ENCODE results near the gene MACROD2. TPM values are rescaled to one million over a fixed set of nuclear protein-coding genes. Genes with fewer than 3 reads are reported as not detected.

MACROD2 gene
- total RNA-seq, 2 donors from 2014 or later, result not detected

- H3K27me3 Mint-ChIP-seq (ENCODE audit: low read depth), result no peaks in the 10 kb centered on the region
- H3K27ac Mint-ChIP-seq, result no peak overlapping the region
- H3K9me3 Mint-ChIP-seq, result peaks cover 0 to 4% of the 10 kb centered on the region in 2 donors
- DNase-seq, result peak; percentile 18 to 39
- ATAC-seq (replicated peaks in 1 of 2), result no peak
- H3K4me3 Mint-ChIP-seq, result no peak overlapping the region
- no peaks in the 10 kb centered on the region for H3K36me3 Mint-ChIP-seq (ENCODE audit: insufficient read depth in 2 of 2)
- no peaks in the 10 kb centered on the region for H3K4me1 Mint-ChIP-seq (ENCODE audit: low read depth)
Observed at GRCh38 chr20:15708984-15709598, 1713.8 kb downstream of the MACROD2 start.

- Mint-ChIP-seq H3K4me3 (no peak overlapping the region), H3K9me3 (peaks cover 0 to 2% of the 10 kb centered on the region in 2 donors), H3K4me1 (ENCODE audit: low read depth) (no peaks in the 10 kb centered on the region)
Observed at GRCh38 chr20:15710636-15711035, 1715.3 kb downstream of the MACROD2 start.

GRCh38 chr20:15711177-15711576 lies 1715.9 kb downstream of the MACROD2 start:
- H3K27me3 Mint-ChIP-seq (ENCODE audit: low read depth), result no peaks in the 10 kb centered on the region
- no peak overlapping the region for H3K27ac Mint-ChIP-seq
- H3K9me3 Mint-ChIP-seq, result peaks cover 0 to 2% of the 10 kb centered on the region in 2 donors
- H3K4me3 Mint-ChIP-seq, result no peak overlapping the region
- no peak for ATAC-seq (replicated peaks in 1 of 2)
- DNase-seq, result no peak
- H3K36me3 Mint-ChIP-seq (ENCODE audit: insufficient read depth in 2 of 2), result no peaks in the 10 kb centered on the region
- no peaks in the 10 kb centered on the region for H3K4me1 Mint-ChIP-seq (ENCODE audit: low read depth)

More at GRCh38 chr20:15710636-15711035, 1715.3 kb downstream of the MACROD2 start:
- no peaks in the 10 kb centered on the region for H3K36me3 Mint-ChIP-seq (ENCODE audit: insufficient read depth in 2 of 2)
- no peak for ATAC-seq (replicated peaks in 1 of 2)
- no peak for DNase-seq
- no peaks in the 10 kb centered on the region for H3K27me3 Mint-ChIP-seq (ENCODE audit: low read depth)
- H3K27ac Mint-ChIP-seq, result no peak overlapping the region

- H3K9me3 Mint-ChIP-seq, result peaks cover 2 to 4% of the 10 kb centered on the region in 2 donors
- no peaks in the 10 kb centered on the region for H3K36me3 Mint-ChIP-seq (ENCODE audit: insufficient read depth in 2 of 2)
- no peaks in the 10 kb centered on the region for H3K27me3 Mint-ChIP-seq (ENCODE audit: low read depth)
- no peaks in the 10 kb centered on the region for H3K4me1 Mint-ChIP-seq (ENCODE audit: low read depth)
- no peak overlapping the region for H3K4me3 Mint-ChIP-seq
- DNase-seq (no peak), ATAC-seq (replicated peaks in 1 of 2) (no peak)
- no peak overlapping the region for H3K27ac Mint-ChIP-seq
Observed at GRCh38 chr20:15716256-15716655, 1720.9 kb downstream of the MACROD2 start.

- Mint-ChIP-seq H3K9me3 (peaks cover 14 to 15% of the 10 kb centered on the region in 2 donors), H3K36me3 (ENCODE audit: insufficient read depth in 2 of 2) (peaks cover 0 to 3% of the 10 kb centered on the region in 2 donors)
Observed at GRCh38 chr20:15726416-15726815, 1731.1 kb downstream of the MACROD2 start.

GRCh38 chr20:15734052-15734451 lies 1738.7 kb downstream of the MACROD2 start:
- peaks cover 2 to 10% of the 10 kb centered on the region in 2 donors for H3K9me3 Mint-ChIP-seq
- peaks cover 0 to 1% of the 10 kb centered on the region in 2 donors for H3K36me3 Mint-ChIP-seq (ENCODE audit: insufficient read depth in 2 of 2)
- no peak overlapping the region for H3K27ac Mint-ChIP-seq
- no peaks in the 10 kb centered on the region for H3K4me1 Mint-ChIP-seq (ENCODE audit: low read depth)
- DNase-seq (no peak), ATAC-seq (replicated peaks in 1 of 2) (no peak)
- H3K4me3 Mint-ChIP-seq, result no peak overlapping the region
- H3K27me3 Mint-ChIP-seq (ENCODE audit: low read depth), result no peaks in the 10 kb centered on the region

More at GRCh38 chr20:15726416-15726815, 1731.1 kb downstream of the MACROD2 start:
- Mint-ChIP-seq H3K27ac (no peak overlapping the region), H3K27me3 (ENCODE audit: low read depth) (no peaks in the 10 kb centered on the region), H3K4me3 (no peak overlapping the region), H3K4me1 (ENCODE audit: low read depth) (no peaks in the 10 kb centered on the region)
- ATAC-seq (replicated peaks in 1 of 2), result no peak
- no peak for DNase-seq

GRCh38 chr20:15739035-15739434 lies 1743.7 kb downstream of the MACROD2 start:
- DNase-seq (no peak), ATAC-seq (replicated peaks in 1 of 2) (no peak)
- H3K36me3 Mint-ChIP-seq (ENCODE audit: insufficient read depth in 2 of 2), result peaks cover 0 to 1% of the 10 kb centered on the region in 2 donors
- H3K27ac Mint-ChIP-seq, result no peak overlapping the region
- H3K27me3 Mint-ChIP-seq (ENCODE audit: low read depth), result no peaks in the 10 kb centered on the region
- H3K9me3 Mint-ChIP-seq, result peaks cover 3 to 5% of the 10 kb centered on the region in 2 donors
- no peak overlapping the region for H3K4me3 Mint-ChIP-seq
- H3K4me1 Mint-ChIP-seq (ENCODE audit: low read depth), result no peaks in the 10 kb centered on the region

- Mint-ChIP-seq H3K36me3 (ENCODE audit: insufficient read depth in 2 of 2) (peaks cover 0 to 1% of the 10 kb centered on the region in 2 donors), H3K27ac (no peak overlapping the region), H3K4me1 (ENCODE audit: low read depth) (no peaks in the 10 kb centered on the region), H3K27me3 (ENCODE audit: low read depth) (no peaks in the 10 kb centered on the region), H3K9me3 (peaks cover 3 to 4% of the 10 kb centered on the region in 2 donors), H3K4me3 (no peak overlapping the region)
- ATAC-seq (replicated peaks in 1 of 2) (no peak), DNase-seq (no peak)
Observed at GRCh38 chr20:15740046-15740775, 1744.9 kb downstream of the MACROD2 start.

GRCh38 chr20:15742087-15742486 lies 1746.8 kb downstream of the MACROD2 start:
- DNase-seq (no peak), ATAC-seq (replicated peaks in 1 of 2) (no peak)
- H3K4me1 Mint-ChIP-seq (ENCODE audit: low read depth), result no peaks in the 10 kb centered on the region
- no peak overlapping the region for H3K4me3 Mint-ChIP-seq
- H3K27ac Mint-ChIP-seq, result no peak overlapping the region
- H3K9me3 Mint-ChIP-seq, result peaks cover 2 to 3% of the 10 kb centered on the region in 2 donors
- H3K27me3 Mint-ChIP-seq (ENCODE audit: low read depth), result no peaks in the 10 kb centered on the region
- no peaks in the 10 kb centered on the region for H3K36me3 Mint-ChIP-seq (ENCODE audit: insufficient read depth in 2 of 2)

- Mint-ChIP-seq H3K4me3 (no peak overlapping the region), H3K27ac (no peak overlapping the region), H3K27me3 (ENCODE audit: low read depth) (no peaks in the 10 kb centered on the region), H3K36me3 (ENCODE audit: insufficient read depth in 2 of 2) (no peaks in the 10 kb centered on the region), H3K9me3 (peaks cover 2 to 4% of the 10 kb centered on the region in 2 donors), H3K4me1 (ENCODE audit: low read depth) (no peaks in the 10 kb centered on the region)
- ATAC-seq (replicated peaks in 1 of 2) (no peak), DNase-seq (no peak)
Observed at GRCh38 chr20:15742627-15743026, 1747.3 kb downstream of the MACROD2 start.

GRCh38 chr20:15756002-15756753 lies 1760.9 kb downstream of the MACROD2 start:
- Mint-ChIP-seq H3K27me3 (ENCODE audit: low read depth) (no peaks in the 10 kb centered on the region), H3K4me1 (ENCODE audit: low read depth) (no peaks in the 10 kb centered on the region), H3K27ac (no peak overlapping the region), H3K36me3 (ENCODE audit: insufficient read depth in 2 of 2) (no peaks in the 10 kb centered on the region), H3K9me3 (peaks cover 0 to 2% of the 10 kb centered on the region in 2 donors), H3K4me3 (no peak overlapping the region)
- ATAC-seq (replicated peaks in 1 of 2) (no peak), DNase-seq (no peak)

GRCh38 chr20:15756754-15757115 lies 1761.4 kb downstream of the MACROD2 start:
- Mint-ChIP-seq H3K27me3 (ENCODE audit: low read depth) (no peaks in the 10 kb centered on the region), H3K36me3 (ENCODE audit: insufficient read depth in 2 of 2) (no peaks in the 10 kb centered on the region)
- no peak for ATAC-seq (replicated peaks in 1 of 2)

GRCh38 chr20:15759594-15759993 lies 1764.3 kb downstream of the MACROD2 start:
- no peaks in the 10 kb centered on the region for H3K36me3 Mint-ChIP-seq (ENCODE audit: insufficient read depth in 2 of 2)
- no peak for DNase-seq
- ATAC-seq (replicated peaks in 1 of 2), result no peak
- H3K9me3 Mint-ChIP-seq, result peaks cover 0 to 2% of the 10 kb centered on the region in 2 donors
- no peak overlapping the region for H3K4me3 Mint-ChIP-seq
- no peaks in the 10 kb centered on the region for H3K4me1 Mint-ChIP-seq (ENCODE audit: low read depth)
- no peak overlapping the region for H3K27ac Mint-ChIP-seq
- no peaks in the 10 kb centered on the region for H3K27me3 Mint-ChIP-seq (ENCODE audit: low read depth)

More at GRCh38 chr20:15756754-15757115, 1761.4 kb downstream of the MACROD2 start:
- H3K4me3 Mint-ChIP-seq, result no peak overlapping the region
- H3K27ac Mint-ChIP-seq, result no peak overlapping the region
- no peaks in the 10 kb centered on the region for H3K4me1 Mint-ChIP-seq (ENCODE audit: low read depth)
- H3K9me3 Mint-ChIP-seq, result peaks cover 0 to 2% of the 10 kb centered on the region in 2 donors
- DNase-seq, result no peak

Data from activated T-cell treated with anti-CD3 and anti-CD28 coated beads, Interleukin-2, amount 50 U/mL, for 72 hours (primary cell).